ENCODE results near the gene CDC42BPA.

The CDC42BPA gene

DNA sequence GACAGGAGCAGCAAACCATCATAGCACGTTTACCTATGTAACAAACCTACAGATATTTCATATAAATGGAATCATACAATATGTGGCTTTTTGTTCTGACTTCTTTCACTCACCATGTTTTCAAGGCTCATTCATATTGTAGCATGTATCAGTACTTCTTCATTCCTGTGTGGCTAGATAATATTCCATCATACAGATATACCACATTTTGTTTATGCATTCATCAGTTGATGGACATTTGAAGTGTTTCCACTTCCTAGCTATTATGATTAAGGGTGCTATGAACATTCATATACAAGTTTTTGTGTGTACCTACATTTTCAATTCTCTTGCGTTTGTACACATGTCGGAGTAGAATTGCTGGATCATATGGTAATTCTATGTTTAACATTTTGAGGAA is 90.1 kb downstream of the CDC42BPA start:
- H3K4me3 ChIP-seq (replicated peaks in 1 of 2; ENCODE audit: low read depth in 2 of 2, low read length in 2 of 2), result no peak overlapping the region
- TF ChIP-seq, protein P1, sequence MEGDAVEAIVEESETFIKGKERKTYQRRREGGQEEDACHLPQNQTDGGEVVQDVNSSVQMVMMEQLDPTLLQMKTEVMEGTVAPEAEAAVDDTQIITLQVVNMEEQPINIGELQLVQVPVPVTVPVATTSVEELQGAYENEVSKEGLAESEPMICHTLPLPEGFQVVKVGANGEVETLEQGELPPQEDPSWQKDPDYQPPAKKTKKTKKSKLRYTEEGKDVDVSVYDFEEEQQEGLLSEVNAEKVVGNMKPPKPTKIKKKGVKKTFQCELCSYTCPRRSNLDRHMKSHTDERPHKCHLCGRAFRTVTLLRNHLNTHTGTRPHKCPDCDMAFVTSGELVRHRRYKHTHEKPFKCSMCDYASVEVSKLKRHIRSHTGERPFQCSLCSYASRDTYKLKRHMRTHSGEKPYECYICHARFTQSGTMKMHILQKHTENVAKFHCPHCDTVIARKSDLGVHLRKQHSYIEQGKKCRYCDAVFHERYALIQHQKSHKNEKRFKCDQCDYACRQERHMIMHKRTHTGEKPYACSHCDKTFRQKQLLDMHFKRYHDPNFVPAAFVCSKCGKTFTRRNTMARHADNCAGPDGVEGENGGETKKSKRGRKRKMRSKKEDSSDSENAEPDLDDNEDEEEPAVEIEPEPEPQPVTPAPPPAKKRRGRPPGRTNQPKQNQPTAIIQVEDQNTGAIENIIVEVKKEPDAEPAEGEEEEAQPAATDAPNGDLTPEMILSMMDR (IDR thresholded peaks at IDR 0.05; ENCODE audit: low read depth, low read length), result no peak
- no peak for DNase-seq (ENCODE audit: low read depth in 2 of 2)

DNA sequence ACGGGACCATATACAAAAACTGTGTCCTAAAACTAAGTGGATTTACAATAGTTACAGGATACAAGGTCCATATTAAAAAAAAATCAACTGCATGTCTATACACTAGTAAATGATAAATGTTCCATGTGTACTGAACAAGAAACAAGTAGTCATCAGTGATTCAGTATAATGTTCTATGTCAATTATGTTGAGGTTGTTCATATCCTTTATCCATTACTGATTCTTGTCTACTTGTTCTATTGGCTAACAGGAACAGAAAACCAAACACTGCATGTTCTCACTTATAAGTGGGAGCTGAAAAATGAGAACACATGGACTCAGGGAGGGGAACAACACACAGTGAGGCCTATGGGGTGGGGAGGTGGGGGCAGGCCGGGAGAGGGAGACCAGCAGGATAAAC is 90.5 kb downstream of the CDC42BPA start:
- DNase-seq (ENCODE audit: low read depth in 2 of 2), result no peak
- H3K4me3 ChIP-seq (replicated peaks in 1 of 2; ENCODE audit: low read depth in 2 of 2, low read length in 2 of 2), result no peak overlapping the region
- TF ChIP-seq, protein P1 (IDR thresholded peaks at IDR 0.05; ENCODE audit: low read depth, low read length), result no peak

GRCh38 chr1:227225715-227226346 is 92.5 kb downstream of the CDC42BPA start:
- TF ChIP-seq, protein P1 (IDR thresholded peaks at IDR 0.05; ENCODE audit: low read depth, low read length), result no peak
- H3K4me3 ChIP-seq (replicated peaks in 1 of 2; ENCODE audit: low read depth in 2 of 2, low read length in 2 of 2), result peak overlapping the region in 1 of 2 donors; percentile 9
- peak; percentile 68 to 93 for DNase-seq (ENCODE audit: low read depth in 2 of 2)

DNA sequence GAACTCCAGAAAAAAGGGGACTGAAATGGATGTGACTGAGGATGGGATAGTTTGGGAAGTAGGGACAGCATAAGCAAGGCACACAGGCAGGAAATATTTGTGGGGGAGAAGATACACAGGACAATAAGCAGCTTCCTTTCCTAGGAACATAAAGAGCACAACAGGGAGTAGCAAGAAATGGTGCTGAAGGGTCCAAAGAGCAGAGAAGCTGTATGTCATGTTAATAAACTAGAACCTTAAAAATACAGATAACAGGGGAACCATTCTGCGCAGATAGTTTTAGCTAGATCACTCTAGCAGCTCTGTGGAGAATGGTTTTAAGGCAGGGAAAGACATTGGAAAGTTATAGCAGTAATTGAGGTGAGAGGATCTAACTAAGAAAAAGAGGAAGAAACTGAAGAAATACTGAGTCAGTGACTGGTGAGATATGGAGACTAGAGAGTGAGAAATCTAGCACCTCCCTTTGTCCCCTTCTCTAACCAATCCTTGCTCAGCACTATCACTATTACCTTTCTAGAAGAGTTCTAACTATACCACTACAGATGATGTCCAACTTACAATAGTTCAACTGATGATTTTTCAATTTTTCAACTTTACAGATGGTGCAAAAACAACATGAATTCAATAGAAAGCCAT is 95.0 kb downstream of the CDC42BPA start:
- DNase-seq (ENCODE audit: low read depth in 2 of 2), result no peak
- TF ChIP-seq, protein P1 (IDR thresholded peaks at IDR 0.05; ENCODE audit: low read depth, low read length), result no peak
- no peak overlapping the region for H3K4me3 ChIP-seq (replicated peaks in 1 of 2; ENCODE audit: low read depth in 2 of 2, low read length in 2 of 2)

GRCh38 chr1:227219715-227220292 is 98.5 kb downstream of the CDC42BPA start:
- H3K4me3 ChIP-seq (replicated peaks in 1 of 2; ENCODE audit: low read depth in 2 of 2, low read length in 2 of 2), result no peak overlapping the region
- DNase-seq (ENCODE audit: low read depth in 2 of 2), result no peak
- TF ChIP-seq, protein P1 (IDR thresholded peaks at IDR 0.05; ENCODE audit: low read depth, low read length), result no peak

GRCh38 chr1:227218870-227219573 is 99.3 kb downstream of the CDC42BPA start:
- DNase-seq (ENCODE audit: low read depth in 2 of 2), result peak in 1 of 2 donors; percentile 11
- no peak overlapping the region for H3K4me3 ChIP-seq (replicated peaks in 1 of 2; ENCODE audit: low read depth in 2 of 2, low read length in 2 of 2)
- TF ChIP-seq, protein P1 (IDR thresholded peaks at IDR 0.05; ENCODE audit: low read depth, low read length), result no peak

All from cardiac fibroblast (primary cell).